ENCODE results near the gene HELZ.
"Not testable (repeated sequence)": the region's sequence is repeated elsewhere in the genome, so short reads cannot be mapped to it uniquely, and the experiment has no call there.

HELZ gene

DNA sequence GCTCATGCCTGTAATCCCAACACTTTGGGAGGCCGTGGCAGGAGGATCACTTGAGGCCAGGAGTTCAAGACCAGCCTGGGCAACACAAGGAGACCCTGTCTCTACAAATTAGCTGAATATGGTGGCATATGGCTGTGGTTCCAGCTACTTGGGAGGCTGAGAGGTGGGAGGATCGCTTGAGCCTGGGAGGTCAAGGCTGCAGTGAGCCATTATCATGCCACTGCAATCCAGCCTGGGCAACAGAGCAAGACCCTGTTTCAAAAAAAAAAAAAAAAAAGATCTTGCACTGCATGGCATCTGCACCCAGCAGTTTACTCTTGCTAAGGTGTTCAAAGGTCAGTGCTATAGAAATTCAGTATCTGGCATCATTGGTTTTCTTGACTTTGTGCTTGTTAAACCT is 26.2 kb upstream of the HELZ start:
- not testable (repeated sequence) for DNase-seq (ENCODE audit: low read depth in 1 of 2, low spot score in 1 of 2)

DNA sequence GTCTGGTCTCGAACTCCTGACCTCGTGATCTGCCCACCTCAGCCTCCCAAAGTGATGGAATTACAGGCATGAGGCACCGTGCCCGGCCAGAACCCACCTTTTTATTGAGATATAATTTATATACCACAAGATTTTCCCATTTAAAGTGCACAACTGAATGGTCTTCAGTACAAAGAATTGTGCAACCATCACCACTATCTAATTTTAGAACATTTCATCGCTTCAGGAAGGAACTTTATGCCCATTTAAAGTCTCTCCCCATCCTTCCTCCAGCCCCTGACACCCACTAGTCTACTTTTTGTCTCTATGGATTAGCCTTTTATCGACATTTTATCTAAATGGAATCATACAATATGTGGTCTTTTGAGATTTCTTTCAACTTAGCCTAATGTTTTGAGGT is 25.4 kb upstream of the HELZ start:
- DNase-seq (ENCODE audit: low read depth in 1 of 2, low spot score in 1 of 2) = no peak

DNA sequence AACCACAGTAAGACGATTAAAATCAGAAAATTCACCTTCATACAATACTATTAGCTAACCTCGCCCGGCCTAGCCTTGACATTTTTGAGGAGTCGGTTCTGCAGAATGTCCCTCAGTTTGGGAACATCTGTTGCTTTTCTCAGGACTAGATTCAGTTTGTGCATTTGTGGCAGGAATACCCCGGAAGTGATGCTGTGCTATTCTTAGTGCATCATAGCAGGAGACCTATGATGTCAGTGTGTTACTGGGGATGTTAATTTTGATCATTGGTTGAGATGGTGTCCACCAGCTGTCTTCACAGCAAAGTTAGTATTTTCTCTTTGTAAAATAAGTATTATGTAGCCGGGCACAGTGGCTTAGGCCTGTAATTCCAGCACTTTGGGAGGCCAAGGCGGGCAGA is 21.5 kb upstream of the HELZ start:
- no peak for DNase-seq (ENCODE audit: low read depth in 1 of 2, low spot score in 1 of 2)

- DNase-seq (ENCODE audit: low read depth in 1 of 2, low spot score in 1 of 2) = no peak
Observed at GRCh38 chr17:67265436-67266019, 20.5 kb upstream of the HELZ start.

GRCh38 chr17:67262435-67263117 is 17.6 kb upstream of the HELZ start:
- no peak for DNase-seq (ENCODE audit: low read depth in 1 of 2, low spot score in 1 of 2)

GRCh38 chr17:67260170-67260987 is 15.4 kb upstream of the HELZ start:
- DNase-seq (ENCODE audit: low read depth in 1 of 2, low spot score in 1 of 2) = no peak

- DNase-seq (ENCODE audit: low read depth in 1 of 2, low spot score in 1 of 2) = no peak
Observed at GRCh38 chr17:67258821-67259468, 13.9 kb upstream of the HELZ start.

GRCh38 chr17:67256075-67256732 is 11.2 kb upstream of the HELZ start:
- DNase-seq (ENCODE audit: low read depth in 1 of 2, low spot score in 1 of 2) = no peak

GRCh38 chr17:67253384-67253783 is 8.4 kb upstream of the HELZ start:
- no peak for DNase-seq (ENCODE audit: low read depth in 1 of 2, low spot score in 1 of 2)

- DNase-seq (ENCODE audit: low read depth in 1 of 2, low spot score in 1 of 2) = not testable (repeated sequence)
Observed at GRCh38 chr17:67251586-67251985, 6.6 kb upstream of the HELZ start.

- DNase-seq (ENCODE audit: low read depth in 1 of 2, low spot score in 1 of 2) = no peak
Observed at GRCh38 chr17:67248291-67248690, 3.3 kb upstream of the HELZ start.

- DNase-seq (ENCODE audit: low read depth in 1 of 2, low spot score in 1 of 2) = no peak
Observed at GRCh38 chr17:67247416-67247900, 2.5 kb upstream of the HELZ start.

GRCh38 chr17:67246653-67247415 is 1.8 kb upstream of the HELZ start:
- DNase-seq (ENCODE audit: low read depth in 1 of 2, low spot score in 1 of 2) = no peak

DNA sequence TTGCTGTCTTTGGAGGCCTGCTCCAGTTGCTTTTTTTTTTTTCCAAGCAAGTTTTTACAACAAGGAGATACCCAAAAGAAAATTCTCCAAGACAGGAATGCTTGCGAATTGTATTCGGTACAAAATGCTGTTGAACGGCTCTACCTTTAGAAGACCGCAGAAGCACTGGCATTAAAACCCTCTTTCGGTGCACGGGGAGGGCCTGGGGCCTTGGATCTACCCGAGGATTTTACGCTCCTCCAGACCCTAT is 1.3 kb upstream of the HELZ start:
- DNase-seq (ENCODE audit: low read depth in 1 of 2, low spot score in 1 of 2) = no peak

GRCh38 chr17:67245694-67246402 is 852 bp upstream of the HELZ start:
- peak; percentile 15 to 35 for DNase-seq (ENCODE audit: low read depth in 1 of 2, low spot score in 1 of 2)

GRCh38 chr17:67244431-67245072 is 444 bp downstream of the HELZ start:
- peak in 1 of 2 donors; percentile 10 for DNase-seq (ENCODE audit: low read depth in 1 of 2, low spot score in 1 of 2)

GRCh38 chr17:67243284-67243683 is 1.7 kb downstream of the HELZ start:
- no peak for DNase-seq (ENCODE audit: low read depth in 1 of 2, low spot score in 1 of 2)

DNA sequence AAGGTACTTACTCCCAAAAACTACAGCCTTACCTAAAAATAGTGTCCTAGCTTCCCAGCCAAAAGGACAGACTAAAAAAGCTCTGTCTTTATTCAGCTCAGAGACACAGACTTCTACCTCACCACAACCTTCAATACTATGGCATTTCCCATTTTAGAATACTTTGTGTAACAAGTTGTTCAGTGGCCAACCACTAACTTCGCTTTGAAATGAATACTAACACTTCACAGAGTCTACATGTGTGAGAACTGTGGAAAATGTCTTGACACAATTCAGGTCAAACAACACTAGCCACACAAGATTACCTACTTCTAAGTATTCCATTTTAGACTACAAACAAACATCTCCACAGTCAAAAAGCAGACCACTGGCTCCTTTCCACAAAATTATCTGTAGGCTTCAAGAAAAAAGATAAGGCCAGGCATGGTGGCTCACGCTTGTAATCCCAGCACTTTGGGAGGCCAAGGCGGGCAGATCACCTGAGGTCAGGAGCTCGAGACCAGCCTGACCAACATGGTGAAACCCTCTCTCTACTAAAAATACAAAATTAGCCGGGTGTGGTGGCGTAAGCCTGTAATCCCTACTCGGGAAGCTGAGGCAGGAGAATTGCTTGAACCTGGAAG is 3.2 kb downstream of the HELZ start:
- DNase-seq (ENCODE audit: low read depth in 1 of 2, low spot score in 1 of 2) = no peak

- no peak for DNase-seq (ENCODE audit: low read depth in 1 of 2, low spot score in 1 of 2)
Observed at GRCh38 chr17:67239597-67239996, 5.4 kb downstream of the HELZ start.

Data from stimulated activated CD4-positive, alpha-beta T cell treated with anti-CD3 and anti-CD28 coated beads, Interleukin-15, amount 100 ng/mL, for 1 hour (primary cell).